ENCODE data around the gene PPIL6. TPM values are rescaled to one million over a fixed set of nuclear protein-coding genes. Genes with fewer than 3 reads are reported as not detected.

Gene PPIL6
- total and polyA plus RNA-seq, 11 donors: 0.42 to 6.5 (median 3.4) TPM

DNA sequence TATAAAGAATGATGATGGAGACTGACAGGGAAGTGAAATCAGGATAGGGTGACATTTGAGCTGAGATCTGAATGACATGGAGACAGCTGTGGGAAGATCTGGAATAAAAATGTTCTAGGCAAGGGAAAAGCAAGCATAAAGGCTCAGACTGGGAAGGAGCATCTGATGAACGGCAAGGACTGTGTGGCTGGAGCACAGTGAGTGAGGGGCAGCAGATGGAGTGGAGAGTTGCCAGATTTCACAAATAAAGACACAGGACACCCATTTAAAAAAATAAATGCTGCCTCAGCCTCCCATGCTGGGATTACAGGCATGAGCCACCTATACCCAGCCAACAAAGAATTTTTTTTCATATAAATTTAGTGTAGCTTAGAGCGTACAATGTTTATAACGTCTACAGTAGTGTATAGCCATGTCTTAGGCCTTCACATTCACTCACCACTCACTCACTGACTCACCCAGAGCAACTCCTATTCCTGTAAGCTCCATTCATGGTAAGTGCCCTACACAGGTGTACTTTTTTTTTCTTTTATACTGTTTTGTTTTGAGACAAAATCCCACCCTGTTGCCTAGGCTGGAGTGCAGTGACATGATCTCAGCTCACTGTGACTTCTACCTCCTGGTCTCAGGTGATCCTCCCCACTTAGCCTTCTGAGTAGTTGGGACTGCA lies 45.0 kb upstream of the PPIL6 start:
- H3K27ac ChIP-seq: no peak overlapping the region
- H3K27me3 ChIP-seq: no peaks in the 10 kb centered on the region
- DNase-seq (no peak), ATAC-seq (no peak)
- intact Hi-C loops (cut with DNase I): loop anchor here in 2 of 10 donors (5.0 to 10.0 kb wide), 2 partner anchors 43 to 101 kb away; partner anchors contain the start of genes CD164 (in 1 of the 2), PPIL6 (in 1 of the 2) and SMPD2 (in 1 of the 2)
- no peak overlapping the region for H3K4me3 ChIP-seq
- peaks cover 0 to 17% (median 11%) of the 10 kb centered on the region in 9 donors for H3K36me3 ChIP-seq
- H3K9me3 ChIP-seq: no peaks in the 10 kb centered on the region
- TF ChIP-seq POLR2A (IDR thresholded peaks at IDR 0.05) (no peak), CTCF (IDR thresholded peaks at IDR 0.05) (no peak)
- peaks cover 0 to 27% (median 21%) of the 10 kb centered on the region in 12 donors for H3K4me1 ChIP-seq
- 65 to 72% (median 67%) methylated on average over 3 of the region's 3 CpGs for WGBS, 4 donors

DNA sequence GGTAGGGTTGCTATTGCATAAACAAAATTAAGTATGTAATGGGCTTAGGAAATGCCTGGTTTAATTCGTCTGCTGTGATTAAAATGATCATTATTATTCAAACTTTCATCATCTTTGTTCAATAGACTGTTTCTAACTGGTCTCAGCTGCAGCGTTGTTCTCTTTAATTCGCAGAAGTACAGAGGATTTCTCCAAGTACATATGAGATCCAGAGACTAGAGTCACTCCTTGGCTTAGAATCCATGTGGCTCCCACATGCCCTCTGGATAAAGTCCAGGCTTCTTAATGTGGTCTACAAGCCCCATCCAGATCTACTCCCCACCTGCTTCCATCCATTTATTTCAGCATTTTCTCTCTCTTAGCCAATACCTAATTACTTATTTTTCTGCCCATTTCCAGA lies 43.7 kb upstream of the PPIL6 start:
- DNase-seq: no peak
- Histone ChIP-seq H3K36me3 (peaks cover 0 to 27% (median 13%) of the 10 kb centered on the region in 9 donors), H3K4me3 (peak overlapping the region in 7 of 12 donors; percentile 83 to 100 (median 99)), H3K27ac (peak overlapping the region in 4 of 12 donors; percentile 19 to 68 (median 22)), H3K27me3 (no peaks in the 10 kb centered on the region), H3K4me1 (peaks cover 0 to 39% (median 31%) of the 10 kb centered on the region in 12 donors), H3K9me3 (no peaks in the 10 kb centered on the region)
- intact Hi-C loops (cut with DNase I): loop anchor here in 3 of 10 donors (5.0 to 10.0 kb wide), 3 partner anchors 42 to 208 kb away; partner anchors contain the start of genes AK9 (in 1 of the 3), CD164 (in 1 of the 3), FIG4 (in 1 of the 3) and PPIL6 (in 1 of the 3)
- 53 to 71% (median 56%) methylated on average over 3 of the region's 3 CpGs for WGBS, 4 donors
- ATAC-seq: no peak
- no peak for TF ChIP-seq CTCF (IDR thresholded peaks at IDR 0.05)
- TF ChIP-seq POLR2A (IDR thresholded peaks at IDR 0.05): no peak

- 0 to 4% (median 2%) methylated on average over 6 of the region's 6 CpGs for WGBS, 4 donors
Observed at GRCh38 chr6:109483735-109484057, 43.3 kb upstream of the PPIL6 start.

More at GRCh38 chr6:109483735-109484057, 43.3 kb upstream of the PPIL6 start:
- intact Hi-C loops (cut with DNase I): loop anchor here in 4 of 10 donors (1.0 to 10.0 kb wide), 5 partner anchors 41 to 209 kb away; partner anchors contain the start of genes CD164 (in 2 of the 4), AK9 (in 1 of the 4), FIG4 (in 1 of the 4) and PPIL6 (in 1 of the 4)
- Histone ChIP-seq H3K9me3 (no peaks in the 10 kb centered on the region), H3K27me3 (no peaks in the 10 kb centered on the region), H3K4me1 (peaks cover 0 to 42% (median 34%) of the 10 kb centered on the region in 12 donors), H3K36me3 (peaks cover 0 to 28% (median 13%) of the 10 kb centered on the region in 9 donors), H3K27ac (peak overlapping the region in 7 of 12 donors; percentile 19 to 87 (median 24)), H3K4me3 (peak overlapping the region; percentile 16 to 100 (median 95))
- ATAC-seq (no peak), DNase-seq (no peak)
- no peak for TF ChIP-seq CTCF (IDR thresholded peaks at IDR 0.05)
- no peak for TF ChIP-seq POLR2A (IDR thresholded peaks at IDR 0.05)
